GM21529 (cell line): ENCODE results near the gene SLC7A8.

Experiments
- ATAC-seq: cut with Tn5 transposase; IDR thresholded peaks from one replicate; pipeline ENCODE4 v1.9.1; 2021; ENCODE audit not compliant: unreplicated experiment

The SLC7A8 gene

GRCh38 chr14:23132970-23133369 is 50.5 kb downstream of the SLC7A8 start:
- no peak for ATAC-seq

DNA sequence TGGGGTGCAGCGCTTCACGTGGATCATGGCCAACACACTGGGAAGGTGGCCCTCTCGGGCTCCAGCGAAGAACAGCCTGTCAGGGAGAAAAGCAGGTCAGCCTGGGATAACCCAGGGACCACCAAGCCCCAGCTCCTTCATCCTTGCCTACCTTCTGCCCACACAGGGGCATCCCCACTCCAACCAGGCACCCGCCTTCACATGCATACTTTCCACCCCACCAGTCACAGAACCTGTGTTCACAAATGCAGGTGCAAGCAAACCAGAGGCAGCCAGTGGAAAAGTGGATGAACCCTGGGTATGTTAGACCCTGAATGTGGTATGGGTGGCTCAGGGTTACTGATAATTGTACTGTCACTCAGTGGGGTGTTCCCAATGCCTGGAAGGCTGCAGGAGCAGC is 52.0 kb downstream of the SLC7A8 start:
- no peak for ATAC-seq

DNA sequence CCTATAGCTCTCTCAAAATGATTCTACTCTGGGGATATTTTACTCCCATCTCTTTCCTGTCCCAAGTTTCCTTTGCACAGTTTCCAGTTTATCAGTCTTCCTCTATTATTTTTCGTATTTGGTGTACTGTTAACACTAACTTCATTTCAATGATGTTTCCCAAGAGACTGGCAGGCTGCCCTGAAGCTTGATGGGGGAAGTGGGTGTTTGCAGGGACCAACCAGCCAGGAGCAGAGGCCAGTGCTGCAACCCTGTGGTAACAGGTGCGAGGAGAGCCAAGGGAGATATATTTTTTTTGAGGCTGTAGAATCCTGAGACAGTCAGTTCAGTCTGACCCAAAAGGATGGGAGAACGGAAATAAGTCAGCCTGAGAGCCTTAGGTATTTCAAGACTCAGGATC is 52.6 kb downstream of the SLC7A8 start:
- no peak for ATAC-seq

- ATAC-seq = no peak
Measured at GRCh38 chr14:23129759-23130316, 53.6 kb downstream of the SLC7A8 start.

DNA sequence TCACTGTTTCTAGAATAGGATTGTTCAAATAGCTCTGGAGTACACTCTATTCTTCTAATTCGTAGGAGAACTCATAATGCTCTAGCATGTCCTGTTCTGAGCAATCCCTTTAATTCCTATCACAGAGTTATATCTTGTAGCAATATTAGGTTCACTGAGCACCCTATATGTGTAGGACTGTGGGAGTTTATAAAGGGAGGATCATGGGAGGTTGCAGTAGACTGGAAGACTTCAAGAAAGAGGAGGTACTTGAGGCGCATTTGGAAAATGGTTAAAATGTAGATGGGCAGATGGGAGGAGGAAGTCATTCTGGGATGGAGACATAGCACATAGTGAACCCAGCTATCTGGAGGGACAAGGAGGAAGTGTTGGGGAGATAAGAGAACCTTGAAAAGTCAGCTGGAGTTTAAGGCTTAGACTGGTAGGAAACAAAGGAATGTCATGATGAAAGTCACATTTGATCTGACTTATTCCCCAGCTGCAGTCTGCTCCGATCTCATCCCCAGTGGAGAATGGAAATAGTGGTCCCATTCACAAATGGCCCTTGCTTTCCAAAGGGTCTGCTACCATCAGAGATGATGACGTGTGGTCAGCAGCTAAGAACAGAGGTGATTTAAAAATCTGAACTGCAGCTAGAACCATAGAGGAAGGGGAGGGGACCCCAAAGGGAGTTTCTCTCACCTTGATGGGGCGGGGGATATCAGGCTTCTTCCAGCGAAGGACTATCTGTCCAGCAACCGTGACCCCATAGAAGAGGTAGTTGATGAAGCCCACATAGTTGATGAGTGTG is 54.3 kb downstream of the SLC7A8 start:
- ATAC-seq = no peak

- no peak for ATAC-seq
Measured at GRCh38 chr14:23127861-23128260, 55.6 kb downstream of the SLC7A8 start.

DNA sequence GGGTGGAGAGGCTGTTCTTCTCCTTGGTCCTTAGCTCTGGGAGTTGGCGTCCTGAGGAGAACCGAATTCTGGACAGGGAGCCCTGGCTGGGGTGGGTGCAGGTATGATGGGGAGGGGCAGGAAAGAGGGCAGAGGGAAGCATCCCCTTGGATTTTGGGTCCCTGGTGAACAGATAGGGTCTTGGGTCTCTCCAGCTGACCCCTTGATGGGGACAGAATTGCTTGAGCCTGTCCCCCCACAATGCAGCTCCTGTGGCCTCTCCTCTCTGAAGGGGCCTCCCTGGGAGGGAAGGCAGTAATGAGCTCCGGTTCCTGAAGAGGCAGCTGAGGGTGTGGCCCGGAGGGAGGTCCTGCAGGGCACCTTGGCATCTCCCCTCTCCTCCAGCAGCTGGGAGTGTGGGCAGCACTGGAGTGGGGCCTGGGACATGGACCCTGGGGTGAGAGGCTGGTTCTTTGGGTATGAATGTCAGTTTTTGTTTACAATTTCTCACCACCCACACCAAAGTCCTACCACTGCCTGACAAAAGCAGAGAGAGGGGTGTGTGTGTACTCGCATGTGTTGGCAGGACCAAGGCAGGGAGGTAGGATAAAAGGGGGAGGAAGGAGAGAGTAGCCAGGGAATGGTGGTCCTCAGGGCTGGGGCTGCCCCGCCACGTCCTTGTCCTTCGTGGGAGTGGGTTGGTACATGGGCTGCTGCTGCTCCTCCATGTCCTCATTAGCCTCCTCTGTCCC is 56.7 kb downstream of the SLC7A8 start:
- ATAC-seq = no peak

DNA sequence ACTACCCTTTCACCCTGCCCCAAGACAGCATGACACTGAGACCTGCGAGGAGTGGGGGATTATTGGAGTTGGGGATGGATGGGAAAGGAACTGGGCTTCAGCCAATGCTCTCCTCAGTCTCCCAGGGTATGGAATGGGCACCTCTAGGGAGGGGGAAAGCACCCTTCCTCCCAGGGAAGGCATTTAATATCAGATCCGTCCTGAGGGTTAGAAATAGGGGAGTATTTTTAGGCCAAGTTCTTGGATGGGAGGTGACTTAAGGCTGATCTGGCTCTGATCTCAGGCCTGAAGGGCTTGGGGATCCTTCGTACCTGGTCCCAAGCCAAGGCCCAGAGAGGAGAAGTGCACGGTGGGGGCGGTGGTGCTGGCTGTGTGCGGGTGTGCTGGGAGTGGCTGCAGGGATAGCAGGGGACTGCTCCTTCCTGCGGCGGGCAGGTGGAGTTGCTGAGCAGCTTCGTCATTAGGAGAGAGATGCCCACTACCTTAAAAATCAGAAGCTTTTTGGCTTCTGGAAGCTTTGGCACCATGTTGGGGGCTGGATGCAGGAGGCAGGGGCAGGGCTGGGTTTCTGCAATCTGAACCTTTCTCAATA is 57.4 kb downstream of the SLC7A8 start:
- ATAC-seq = no peak

DNA sequence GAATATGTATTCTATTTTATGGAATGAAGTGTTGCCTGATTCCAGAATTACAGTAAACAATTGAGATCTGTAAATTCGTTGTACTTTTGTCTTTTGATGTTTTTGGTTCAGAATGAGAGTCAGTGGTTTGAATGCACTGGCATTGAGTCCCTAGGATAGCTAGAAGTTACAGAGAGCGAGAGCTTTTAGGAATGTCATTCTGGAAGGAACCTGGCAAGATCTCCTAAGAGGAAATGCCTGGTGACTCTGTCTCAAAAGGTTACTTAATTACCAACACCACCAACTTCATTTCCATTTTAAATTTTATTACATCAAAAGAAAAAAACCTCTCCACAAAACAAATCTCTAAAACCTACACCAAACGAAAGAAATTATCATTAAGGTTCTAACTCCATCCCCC is 58.4 kb downstream of the SLC7A8 start:
- ATAC-seq = no peak

GRCh38 chr14:23124337-23124954 is 59.0 kb downstream of the SLC7A8 start:
- no peak for ATAC-seq

DNA sequence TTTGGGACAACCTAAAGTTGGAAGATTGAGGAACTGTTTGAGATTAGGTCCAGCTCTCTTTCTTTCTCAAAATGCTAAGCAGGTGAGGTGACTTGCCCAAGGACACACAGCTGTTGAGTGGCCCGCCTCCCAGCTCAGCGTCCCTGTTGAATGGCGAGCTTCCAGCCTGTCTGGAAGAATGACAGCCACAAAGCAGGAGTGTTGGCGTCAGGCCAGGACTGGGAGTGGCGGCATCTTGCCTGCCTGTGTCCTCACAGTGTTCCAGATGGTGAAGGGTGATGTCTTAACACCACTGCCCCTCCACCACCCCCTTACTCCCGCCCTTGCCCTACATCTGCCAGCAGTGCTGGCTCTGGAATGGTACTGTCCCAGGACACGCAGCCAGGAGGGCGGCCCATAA is 60.0 kb downstream of the SLC7A8 start:
- no peak for ATAC-seq

DNA sequence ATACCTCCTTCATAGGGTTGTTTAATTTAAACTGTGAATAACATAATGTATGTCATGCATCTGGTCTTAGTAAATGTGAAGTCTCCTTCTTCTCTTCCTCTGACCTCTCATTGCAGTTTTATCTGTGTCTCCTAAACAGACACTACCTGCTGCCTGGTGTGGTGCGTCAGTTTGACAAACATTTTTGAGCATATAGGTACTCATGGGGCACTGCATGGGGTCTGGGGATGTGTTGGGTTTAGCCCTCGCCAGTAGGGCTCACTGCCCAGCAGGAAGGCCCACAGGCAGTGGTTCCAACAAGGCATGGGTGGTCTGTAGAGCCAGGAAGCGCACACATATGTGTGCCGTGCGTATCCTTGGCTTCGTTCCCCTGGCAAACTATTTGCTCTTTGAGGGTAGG is 61.4 kb downstream of the SLC7A8 start:
- no peak for ATAC-seq

DNA sequence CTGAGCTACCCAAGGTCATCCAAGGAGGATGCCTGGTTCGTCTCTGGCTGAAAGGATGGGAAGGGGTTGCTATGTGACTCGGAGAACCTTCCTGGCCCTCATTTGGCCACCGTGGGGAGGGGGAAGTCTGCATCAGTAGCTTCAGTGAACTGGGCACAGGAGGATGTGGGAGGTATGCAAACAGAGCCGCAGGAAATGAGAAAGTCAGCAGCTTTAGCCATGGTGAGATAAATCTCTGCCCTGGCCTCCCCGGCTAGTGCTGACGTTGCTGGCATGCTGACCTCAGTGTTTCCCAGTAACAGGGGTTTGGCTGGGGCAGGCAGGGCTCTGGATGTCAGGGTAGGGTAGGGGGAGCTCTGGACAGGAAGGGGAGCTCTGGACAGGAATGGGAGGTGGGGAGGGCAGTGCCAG is 62.1 kb downstream of the SLC7A8 start:
- no peak for ATAC-seq

DNA sequence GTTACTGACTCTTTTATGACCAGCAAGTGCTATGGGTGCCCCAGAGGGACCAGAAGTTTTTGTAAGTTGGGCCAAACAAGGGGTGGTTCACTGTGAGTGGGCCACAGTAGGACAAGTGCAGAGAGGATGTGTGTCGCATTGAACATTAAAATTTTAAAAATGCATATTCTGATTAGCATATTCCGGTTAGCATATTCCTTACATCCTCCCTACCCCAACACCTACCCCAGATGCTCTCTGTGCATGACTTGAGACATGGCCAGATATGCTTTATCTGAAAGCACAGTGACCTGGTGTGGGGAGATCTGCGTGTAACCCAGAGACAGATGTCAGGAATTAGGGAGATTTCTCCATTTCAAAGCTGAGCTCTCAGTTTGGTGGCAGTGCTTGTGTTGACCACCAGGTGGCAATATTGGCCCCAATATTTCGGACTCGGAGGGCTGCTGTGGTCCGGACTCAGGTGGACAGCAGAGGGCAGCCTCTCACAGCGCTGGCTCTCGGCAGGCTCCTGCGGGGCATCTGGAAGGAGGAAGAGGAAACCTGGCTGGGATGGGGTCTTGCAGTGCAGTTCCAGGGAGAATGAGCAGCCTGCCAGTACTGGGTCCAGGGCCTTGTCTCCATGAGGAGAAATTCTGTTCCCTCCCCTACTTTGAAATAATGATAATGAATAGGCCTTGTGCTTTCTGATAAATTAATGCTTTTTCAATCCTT is 62.8 kb downstream of the SLC7A8 start:
- peak; percentile 77 for ATAC-seq

DNA sequence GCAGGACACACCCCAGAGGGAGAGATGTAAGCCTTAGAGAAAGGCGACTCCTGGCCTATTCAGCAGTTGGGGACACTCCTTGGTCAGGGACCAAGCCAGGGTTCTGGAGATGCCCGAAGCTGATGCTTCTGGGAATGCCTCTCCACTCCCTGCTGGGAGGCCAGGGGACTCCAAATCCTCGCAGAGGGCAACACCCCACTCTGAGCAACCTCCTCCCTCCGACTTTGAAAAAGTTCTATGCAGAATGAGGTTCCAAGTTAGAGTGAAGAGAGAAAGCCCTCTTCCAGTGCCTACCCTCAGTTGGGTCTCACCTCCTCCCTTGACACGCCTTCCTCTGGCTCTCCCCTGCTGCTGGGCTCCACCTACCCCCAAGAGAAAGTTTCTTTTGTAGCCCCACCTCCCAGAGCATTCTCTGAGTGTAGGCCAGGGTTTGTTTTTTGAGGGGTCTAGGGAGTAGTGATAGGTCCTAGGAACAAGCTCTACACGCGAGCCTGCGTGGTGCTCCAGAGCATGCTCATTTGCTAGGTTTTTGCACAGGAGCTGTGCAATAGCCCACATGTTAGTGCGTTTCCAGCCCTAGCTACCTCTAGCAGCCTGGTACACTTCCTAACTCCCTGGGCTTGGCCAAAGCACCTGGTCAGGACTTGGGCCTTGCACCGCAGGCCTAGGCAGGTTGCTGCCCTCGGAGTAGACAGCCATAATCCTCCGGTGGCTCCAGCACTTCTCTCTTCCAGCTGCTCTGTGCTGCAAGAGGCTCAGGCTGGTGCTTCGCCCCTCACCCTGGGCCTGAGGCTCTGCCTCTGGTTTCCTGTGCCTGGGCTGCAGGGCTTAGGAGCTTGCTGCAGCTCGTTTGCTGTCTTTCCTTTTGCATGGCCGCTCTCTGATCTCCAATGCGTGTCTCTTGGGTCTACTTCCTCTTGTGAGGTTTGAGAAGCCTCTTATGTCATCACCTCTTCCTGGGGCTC is 63.8 kb downstream of the SLC7A8 start:
- ATAC-seq = no peak

DNA sequence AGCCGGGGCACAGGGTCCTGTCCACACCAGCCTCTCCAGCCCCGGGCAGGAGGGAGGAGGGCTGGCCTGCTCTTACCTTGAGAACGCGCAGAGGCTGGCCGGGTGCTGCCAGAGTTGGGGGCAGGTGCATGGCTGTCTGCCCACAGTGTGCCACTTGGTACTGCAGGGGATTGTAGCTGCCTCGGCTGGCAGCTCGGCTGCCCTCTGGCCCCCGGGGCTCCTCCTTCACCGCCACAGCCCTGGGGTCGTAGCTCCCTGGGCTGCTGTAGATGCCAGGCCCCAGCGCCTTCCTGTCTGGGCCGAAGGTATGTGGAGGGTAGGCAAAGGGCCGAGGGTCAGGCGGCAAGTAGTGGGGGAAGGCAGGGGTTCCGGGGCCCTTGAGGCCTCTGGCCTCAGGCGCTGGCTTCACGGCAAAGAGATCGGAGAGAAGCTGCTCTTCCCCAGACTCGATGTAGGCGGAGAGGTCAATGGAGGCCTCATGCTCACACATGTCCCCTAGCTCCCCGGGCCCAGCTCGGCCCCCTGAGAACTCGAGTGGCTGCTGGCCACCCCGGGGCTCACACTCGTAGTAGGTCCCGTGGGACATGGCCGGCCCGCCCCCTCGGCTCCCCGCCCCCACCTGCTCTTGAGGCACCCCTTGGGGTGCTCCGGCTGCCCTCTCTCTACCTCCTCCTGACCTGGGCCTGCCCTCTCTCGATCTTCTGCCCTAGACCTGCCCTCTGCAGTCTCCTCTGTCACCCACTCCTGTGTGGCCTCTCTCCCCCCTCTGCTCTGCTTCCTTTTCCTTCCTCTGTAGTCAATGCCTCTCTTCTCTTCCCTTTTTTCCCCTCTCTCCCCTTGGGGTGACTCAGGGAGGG is 64.7 kb downstream of the SLC7A8 start, which contains the start of gene CEBPE:
CEBPE (minus strand) TSS at position 750 of the 857 bp plus-strand sequence; CDS start at position 586, 164 bp downstream.
- no peak for ATAC-seq

DNA sequence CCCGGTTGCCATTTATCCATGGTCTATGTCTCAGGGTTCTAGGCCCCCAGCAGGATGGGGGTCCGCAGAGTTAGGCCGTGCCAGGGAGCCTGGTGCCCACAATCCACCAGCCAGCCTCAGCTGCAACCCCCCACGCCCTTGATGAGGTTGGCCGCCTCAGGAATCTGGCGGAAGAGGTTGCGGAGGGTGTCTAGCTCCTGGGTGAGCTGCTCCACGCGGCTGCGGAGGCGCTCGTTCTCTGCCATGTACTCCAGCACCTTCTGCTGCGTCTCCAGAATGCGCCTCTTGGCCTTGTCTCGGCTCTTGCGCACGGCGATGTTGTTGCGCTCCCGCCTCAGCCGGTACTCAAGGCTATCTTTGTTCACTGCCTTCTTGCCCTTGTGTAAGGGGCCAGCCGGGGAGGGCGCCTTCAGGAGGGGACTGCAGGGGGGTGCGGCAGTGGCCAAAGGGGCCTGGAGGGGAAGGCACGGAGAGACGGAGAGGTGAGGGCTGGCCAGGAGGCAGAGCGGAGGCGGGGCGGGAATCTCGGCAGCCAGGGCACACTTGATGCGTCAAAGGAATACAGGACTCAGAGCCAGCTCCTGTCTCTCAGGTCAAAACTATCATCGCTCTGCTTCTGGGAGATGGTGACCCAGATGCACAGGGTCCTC is 66.0 kb downstream of the SLC7A8 start:
- no peak for ATAC-seq

DNA sequence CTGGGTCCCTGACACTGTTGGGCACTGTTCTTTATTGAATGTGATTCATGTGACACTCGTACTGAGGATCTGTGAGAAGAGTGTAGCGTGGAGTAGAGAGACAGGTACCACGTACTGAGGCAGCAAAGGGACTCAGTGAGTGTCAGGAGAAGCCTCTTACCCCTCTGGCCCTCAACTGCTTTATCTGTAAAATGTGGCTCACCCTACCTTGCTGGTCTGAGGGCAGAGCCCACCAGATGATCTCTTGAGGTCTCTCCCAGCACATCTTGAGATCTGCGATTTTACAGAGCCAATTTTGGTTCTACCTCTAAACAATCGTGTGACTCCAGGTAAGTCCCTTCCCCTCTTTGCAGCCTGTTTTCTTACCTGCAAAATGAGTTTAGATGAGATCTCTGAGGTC is 67.5 kb downstream of the SLC7A8 start:
- no peak for ATAC-seq
